SK-N-SH (cell line): ENCODE data around the gene HNRNPL. TPM values are rescaled to one million over a fixed set of nuclear protein-coding genes. Genes with fewer than 3 reads are reported as not detected.

Experiments used
- CTCF ChIA-PET: fragments of 300-600, 350-600 bp; formaldehyde crosslinking; extraction: SDS; loops from one replicate; lab custom pipeline; 2021; lab: Yijun Ruan, JAX
- POLR2A ChIA-PET: fragments of 350-600 bp; sonication (Branson Sonifier 250); formaldehyde crosslinking; extraction: SDS; loops from one replicate; lab custom pipeline; 2020; ENCODE audit warnings: antibody characterized with exemption, inconsistent platforms; lab: Yijun Ruan, JAX
- DNase-seq: peaks from one replicate; pipeline ENCODE4 v3.0.0; 2012
- H2AFZ ChIP-seq: fragments of 200-600 bp; sonication (generic); 2 replicates; pipeline ENCODE4 v1.8.1; 2016; ENCODE audit warnings: antibody characterized with exemption, mild to moderate bottlenecking, low read depth
- H3F3A ChIP-seq: fragments of 200-600 bp; sonication (generic); replicated peaks from 2 replicates; pipeline ENCODE3; 2016; ENCODE audit warnings: antibody characterized with exemption, mild to moderate bottlenecking; ENCODE audit not compliant: insufficient read depth
- H3K27ac ChIP-seq, 2 experiments: fragments of 200-500 bp in 1 of 2; fragments of 200-600 bp in 1 of 2; sonication (Bioruptor generic) in 1 of 2; sonication (generic), shearing (Covaris generic) in 1 of 2; 2 replicates each; pipeline versions ENCODE4 v1.5.1 to v1.6.1; 2014 to 2016; ENCODE audit warnings: low read depth in 2 of 2, inconsistent platforms in 1 of 2, low read length in 1 of 2, mild to moderate bottlenecking in 1 of 2, mixed read lengths in 1 of 2
- H3K27me3 ChIP-seq: fragments of 200-600 bp; sonication (generic), shearing (Covaris generic); 2 replicates; pipeline ENCODE4 v1.6.1; 2016; ENCODE audit warnings: mixed run types; ENCODE audit not compliant: insufficient read depth
- H3K36me3 ChIP-seq, 2 experiments: fragments of 200-500 bp in 1 of 2; fragments of 200-600 bp in 1 of 2; sonication (Bioruptor generic) in 1 of 2; sonication (generic) in 1 of 2; replicated peaks in 1 of 2; 2 replicates each; pipeline versions ENCODE3 to v1.5.1; 2014 to 2016; ENCODE audit warnings: low read length in 1 of 2, mild to moderate bottlenecking in 1 of 2; ENCODE audit not compliant: insufficient read depth in 2 of 2, control insufficient read depth in 1 of 2
- H3K4me1 ChIP-seq, 2 experiments: fragments of 200-500 bp in 1 of 2; fragments of 200-600 bp in 1 of 2; sonication (Bioruptor generic) in 1 of 2; sonication (generic), shearing (Covaris generic) in 1 of 2; 2 replicates each; pipeline versions ENCODE4 v1.5.1 to v1.6.1; 2014 to 2016; ENCODE audit warnings: low read depth in 1 of 2, low read length in 1 of 2, mixed run types in 1 of 2; ENCODE audit not compliant: insufficient read depth in 2 of 2, control insufficient read depth in 1 of 2
- H3K4me2 ChIP-seq: fragments of 200-600 bp; sonication (generic), shearing (Covaris generic); 2 replicates; pipeline ENCODE4 v1.6.1; 2017; ENCODE audit warnings: mixed run types
- H3K4me3 ChIP-seq, 2 experiments: fragments of 200-500 bp in 1 of 2; fragments of 200-600 bp in 1 of 2; sonication (Bioruptor generic) in 1 of 2; sonication (generic), shearing (Covaris generic) in 1 of 2; 2 replicates each; pipeline versions ENCODE4 v1.5.1 to v1.8.1; 2014 to 2016; ENCODE audit warnings: low read depth in 2 of 2, inconsistent platforms in 1 of 2, low read length in 1 of 2, mild to moderate bottlenecking in 1 of 2, mixed read lengths in 1 of 2, moderate library complexity in 1 of 2
- H3K79me2 ChIP-seq: fragments of 200-600 bp; sonication (generic); 2 replicates; pipeline ENCODE4 v1.8.1; 2017; ENCODE audit warnings: mild to moderate bottlenecking; ENCODE audit not compliant: insufficient read depth
- H3K9ac ChIP-seq: fragments of 200-600 bp; sonication (generic); 2 replicates; pipeline ENCODE4 v1.6.1; 2017; ENCODE audit warnings: mixed run types
- H3K9me2 ChIP-seq: fragments of 200-600 bp; sonication (generic); 2 replicates; pipeline ENCODE4 v1.6.1; 2017; ENCODE audit warnings: mixed run types
- H3K9me3 ChIP-seq: fragments of 200-600 bp; sonication (generic); 2 replicates; pipeline ENCODE4 v1.6.1; 2017; ENCODE audit warnings: mixed run types, mild to moderate bottlenecking, moderate library complexity
- H4K20me1 ChIP-seq: fragments of 200-600 bp; sonication (generic); 2 replicates; pipeline ENCODE4 v1.6.1; 2017; ENCODE audit warnings: mild to moderate bottlenecking, mixed run types; ENCODE audit not compliant: insufficient read depth
- CTCF ChIP-seq: fragments of 200-600 bp; sonication (generic); IDR thresholded peaks from 2 replicates; pipeline ENCODE4 v1.6.1; 2017; ENCODE audit warnings: antibody characterized with exemption, mild to moderate bottlenecking, moderate library complexity
- ELF1 ChIP-seq: IDR thresholded peaks from 2 replicates; pipeline ENCODE4 v1.4.0; 2012
- JUND ChIP-seq: IDR thresholded peaks from 2 replicates; pipeline ENCODE4 v1.4.0; 2012
- MAX ChIP-seq: IDR thresholded peaks from 2 replicates; pipeline ENCODE4 v1.4.0; 2012; ENCODE audit warnings: low read depth
- MXI1 ChIP-seq: IDR thresholded peaks from 2 replicates; pipeline ENCODE4 v1.6.1; 2012; ENCODE audit warnings: mild to moderate bottlenecking, low read depth, low read length, improper control_type of control experiment
- NRF1 ChIP-seq: IDR thresholded peaks from 2 replicates; pipeline ENCODE4 v1.6.1; 2012; ENCODE audit warnings: low read depth, mild to moderate bottlenecking, low read length
- POLR2AphosphoS5 ChIP-seq: IDR thresholded peaks from 2 replicates; pipeline ENCODE4 v1.6.1; 2012; ENCODE audit warnings: low read depth, low read length
- RCOR1 ChIP-seq: fragments of 150-350 bp; IDR thresholded peaks from 2 replicates; pipeline ENCODE4 v1.6.1; 2017; ENCODE audit warnings: antibody characterized with exemption, low read length
- TCF12 ChIP-seq: IDR thresholded peaks from 2 replicates; pipeline ENCODE4 v1.4.0; 2012
- YY1 ChIP-seq: IDR thresholded peaks from 2 replicates; pipeline ENCODE4 v1.4.0; 2012; ENCODE audit warnings: low read depth, mild to moderate bottlenecking
- WGBS: methylation state at CpG from one replicate; pipeline ENCODE4 v1.1.6; 2017; ENCODE audit warnings: low lambda C conversion rate; 5-methylcytosine and 5-hydroxymethylcytosine counted together
- polyA plus RNA-seq, 3 experiments: library from polyadenylated mRNA; depleted of rRNA; stranded (reverse); fragments of >200 nt; gene quantifications; 2 replicates each; pipeline ENCODE4 v1.2.3, GENCODE V29; 2012
- TF ChIP-seq, protein P1 (sequence below): fragments of 150-350 bp; IDR thresholded peaks from 2 replicates; pipeline ENCODE4 v1.6.1; 2017; ENCODE audit warnings: antibody characterized with exemption, low read length, low read depth, borderline replicate concordance
- TF ChIP-seq, protein P2 (sequence below): fragments of 150-350 bp; IDR thresholded peaks from 2 replicates; pipeline ENCODE4 v1.6.1; 2016; ENCODE audit warnings: mild to moderate bottlenecking, low read depth, low read length

The HNRNPL gene
- polyA plus RNA-seq, 1 of the 3 experiments (the other 2 are of a cell fraction) = 280 TPM

DNA sequence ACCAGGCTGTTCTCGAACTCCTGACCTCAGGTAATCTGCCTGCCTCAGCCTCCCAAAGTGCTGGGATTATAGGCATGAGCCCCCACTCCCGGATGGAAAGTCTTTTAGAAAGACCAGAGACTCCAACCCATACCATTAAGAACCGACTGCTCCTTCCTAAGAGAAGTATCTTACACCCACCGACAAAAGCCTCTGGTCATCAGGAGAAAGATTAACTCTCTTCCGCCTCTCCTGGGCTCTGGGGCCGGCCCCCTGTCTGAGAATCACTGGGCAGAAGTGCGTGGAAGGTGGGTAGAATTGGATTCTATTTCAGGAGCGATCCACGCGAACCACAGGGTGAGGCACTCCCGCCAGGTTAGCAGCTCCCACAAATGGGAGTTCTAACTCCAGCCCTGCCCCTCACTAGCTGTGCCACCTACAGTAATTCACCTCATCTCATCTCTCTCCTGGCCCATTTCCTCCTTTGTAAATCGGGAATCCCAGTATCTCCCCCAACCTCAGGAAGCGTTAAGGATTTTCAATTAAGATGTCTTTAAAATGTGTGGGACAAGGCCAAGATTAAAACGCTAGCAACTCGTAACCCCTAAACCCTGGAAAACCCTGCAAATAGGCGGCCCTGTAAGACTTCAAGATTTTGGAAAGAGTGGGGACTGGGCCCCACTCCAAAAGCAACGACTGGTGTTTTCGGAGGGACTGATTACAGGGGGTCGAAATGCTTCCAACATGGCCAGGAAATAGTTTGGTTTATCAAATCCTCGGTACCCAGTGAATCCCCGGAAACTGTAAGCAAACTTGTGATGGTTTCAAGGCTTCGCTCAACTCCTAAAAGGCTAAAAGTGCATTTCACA is 1.3 kb downstream of the HNRNPL start (continued):
- TF ChIP-seq, protein P1, sequence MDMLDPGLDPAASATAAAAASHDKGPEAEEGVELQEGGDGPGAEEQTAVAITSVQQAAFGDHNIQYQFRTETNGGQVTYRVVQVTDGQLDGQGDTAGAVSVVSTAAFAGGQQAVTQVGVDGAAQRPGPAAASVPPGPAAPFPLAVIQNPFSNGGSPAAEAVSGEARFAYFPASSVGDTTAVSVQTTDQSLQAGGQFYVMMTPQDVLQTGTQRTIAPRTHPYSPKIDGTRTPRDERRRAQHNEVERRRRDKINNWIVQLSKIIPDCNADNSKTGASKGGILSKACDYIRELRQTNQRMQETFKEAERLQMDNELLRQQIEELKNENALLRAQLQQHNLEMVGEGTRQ = no peak
- TF ChIP-seq MXI1 (no peak), YY1 (no peak), CTCF (no peak)
- TF ChIP-seq, protein P2, sequence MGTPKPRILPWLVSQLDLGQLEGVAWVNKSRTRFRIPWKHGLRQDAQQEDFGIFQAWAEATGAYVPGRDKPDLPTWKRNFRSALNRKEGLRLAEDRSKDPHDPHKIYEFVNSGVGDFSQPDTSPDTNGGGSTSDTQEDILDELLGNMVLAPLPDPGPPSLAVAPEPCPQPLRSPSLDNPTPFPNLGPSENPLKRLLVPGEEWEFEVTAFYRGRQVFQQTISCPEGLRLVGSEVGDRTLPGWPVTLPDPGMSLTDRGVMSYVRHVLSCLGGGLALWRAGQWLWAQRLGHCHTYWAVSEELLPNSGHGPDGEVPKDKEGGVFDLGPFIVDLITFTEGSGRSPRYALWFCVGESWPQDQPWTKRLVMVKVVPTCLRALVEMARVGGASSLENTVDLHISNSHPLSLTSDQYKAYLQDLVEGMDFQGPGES = no peak

- Histone ChIP-seq H2AFZ (no peak overlapping the region), H3K27ac (no peak overlapping the region), H3K27me3 (no peaks in the 10 kb centered on the region), H3K4me3 (no peak overlapping the region), H3K79me2 (peaks cover 81% of the 10 kb centered on the region), H3F3A (peaks cover 36% of the 10 kb centered on the region), H3K4me1 (peaks cover 17 to 21% of the 10 kb centered on the region in 2 experiments; a peak in 1 of 4 replicates), H3K4me2 (no peak overlapping the region), H4K20me1 (peaks cover 81% of the 10 kb centered on the region), H3K36me3 (peaks cover 62 to 68% of the 10 kb centered on the region in 2 experiments), H3K9ac (no peak overlapping the region), H3K9me3 (no peaks in the 10 kb centered on the region), H3K9me2 (no peaks in the 10 kb centered on the region)
- DNase-seq = no peak
- ChIA-PET POLR2A (interaction anchor here (0.6 kb wide), 1 partner anchor 17 kb away, joined by 3 read pairs; no protein-coding TSS in a partner anchor), CTCF (interaction anchor here (1.2 kb wide), 1 partner anchor 84 kb away, joined by 5 read pairs; the partner anchor contains the start of genes MRPS12 and SARS2)
- WGBS = 75% methylated on average over 2 of the region's 2 CpGs
- TF ChIP-seq MAX (no peak), JUND (no peak), YY1 (no peak), RCOR1 (no peak), NRF1 (no peak), TCF12 (no peak), POLR2AphosphoS5 (no peak), ELF1 (no peak)
Measured at GRCh38 chr19:38846097-38846496, 3.7 kb downstream of the HNRNPL start.
